HG02970 (cell line): ENCODE data around the gene MYO18B.

Experiments used
- ATAC-seq: cut with Tn5 transposase; IDR thresholded peaks from one replicate; pipeline ENCODE4 v1.9.1; 2021; ENCODE audit warnings: mild to moderate bottlenecking, moderate library complexity, moderate number of reproducible peaks; ENCODE audit not compliant: unreplicated experiment, low FRiP score

The MYO18B gene

DNA sequence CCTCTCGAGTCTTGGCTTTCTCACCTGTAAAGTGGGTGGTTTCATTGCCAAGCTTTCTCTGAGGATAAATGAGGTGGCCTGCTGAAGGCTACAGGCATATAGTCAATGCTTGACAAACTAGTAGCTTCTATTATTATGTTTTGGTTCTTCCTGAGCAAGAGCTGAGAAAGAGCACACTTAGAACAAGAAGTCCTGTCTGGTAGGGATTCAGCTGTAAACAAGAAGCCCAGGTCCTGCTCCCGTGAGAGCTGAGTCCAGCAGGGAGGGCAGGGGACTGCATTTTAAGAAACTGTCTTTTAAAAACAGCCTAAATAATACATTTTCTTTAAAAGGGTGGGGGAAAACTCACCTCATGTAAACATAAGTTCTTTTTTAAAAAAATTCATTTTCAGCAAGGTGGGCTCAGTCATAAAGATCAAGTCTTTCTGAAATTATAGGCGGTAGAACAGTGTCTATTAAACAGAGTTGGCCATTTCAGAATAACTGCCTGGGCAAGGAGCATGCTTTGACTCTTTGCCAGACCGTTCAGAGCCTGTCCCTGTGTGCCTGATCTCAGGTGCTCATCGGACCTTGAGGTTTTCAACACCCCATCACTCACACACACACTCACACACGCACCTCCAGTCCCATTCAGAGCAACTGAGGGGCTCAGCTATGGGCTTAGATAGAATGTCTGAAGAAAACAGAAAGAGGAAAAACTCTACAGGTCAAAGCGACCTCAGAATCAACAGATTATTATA lies 29.2 kb upstream of the MYO18B start:
- ATAC-seq = no peak

DNA sequence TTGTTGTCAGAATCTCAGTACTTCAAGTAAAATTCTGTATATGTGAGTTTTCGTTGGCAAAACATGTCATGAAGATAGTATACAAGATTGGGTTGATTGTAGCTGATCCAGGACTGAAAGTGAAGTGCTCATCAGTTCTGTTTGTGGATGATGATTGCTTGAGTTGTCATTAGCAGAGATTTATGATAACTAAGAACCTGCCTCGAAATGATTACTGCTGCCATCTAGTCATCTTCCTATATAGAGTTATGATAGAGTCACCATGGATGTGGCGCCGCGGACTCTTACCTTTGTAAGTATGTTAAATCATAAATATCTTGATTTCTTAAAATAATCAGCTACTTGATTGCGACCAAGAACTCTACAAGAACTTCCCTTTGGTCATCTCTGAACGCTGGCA lies 27.9 kb upstream of the MYO18B start:
- no peak for ATAC-seq

DNA sequence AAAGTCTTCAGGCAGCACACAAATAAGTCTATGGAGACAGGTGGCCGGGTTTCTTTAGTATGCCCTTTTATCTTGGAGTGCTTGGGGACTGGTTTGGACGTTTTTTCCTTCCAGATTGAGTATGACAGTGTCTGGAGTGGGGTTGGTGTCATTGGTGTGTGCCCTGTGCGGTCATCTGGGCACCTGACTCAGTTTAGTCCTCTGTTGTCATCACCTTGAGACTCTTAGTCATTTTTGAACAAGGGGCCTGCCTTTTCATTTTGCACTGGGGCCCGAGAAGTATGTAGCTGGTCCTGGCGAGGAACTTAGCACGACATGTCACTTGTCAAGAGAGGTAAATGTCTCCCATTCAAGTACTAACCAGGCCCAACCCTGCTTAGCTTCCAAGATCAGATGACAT lies 27.2 kb upstream of the MYO18B start:
- ATAC-seq = no peak

DNA sequence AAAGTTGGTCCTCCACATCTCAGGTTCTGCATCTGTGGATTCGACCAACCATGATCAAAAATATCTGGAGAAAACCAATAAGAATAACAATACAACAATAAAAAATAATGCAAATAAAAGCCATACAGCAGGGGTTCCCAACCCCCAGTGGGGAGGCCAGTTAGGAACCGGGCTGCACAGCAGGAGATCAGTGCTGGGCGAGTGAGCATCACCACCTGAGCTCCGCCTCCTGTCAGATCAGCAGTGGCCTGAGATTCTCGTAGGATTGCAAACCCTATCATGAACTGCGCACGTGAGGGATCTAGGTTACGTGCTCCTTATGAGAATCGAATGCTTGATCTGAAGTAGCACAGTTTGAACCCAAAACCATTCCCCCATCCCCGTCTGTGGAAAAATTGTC lies 25.4 kb upstream of the MYO18B start:
- no peak for ATAC-seq

DNA sequence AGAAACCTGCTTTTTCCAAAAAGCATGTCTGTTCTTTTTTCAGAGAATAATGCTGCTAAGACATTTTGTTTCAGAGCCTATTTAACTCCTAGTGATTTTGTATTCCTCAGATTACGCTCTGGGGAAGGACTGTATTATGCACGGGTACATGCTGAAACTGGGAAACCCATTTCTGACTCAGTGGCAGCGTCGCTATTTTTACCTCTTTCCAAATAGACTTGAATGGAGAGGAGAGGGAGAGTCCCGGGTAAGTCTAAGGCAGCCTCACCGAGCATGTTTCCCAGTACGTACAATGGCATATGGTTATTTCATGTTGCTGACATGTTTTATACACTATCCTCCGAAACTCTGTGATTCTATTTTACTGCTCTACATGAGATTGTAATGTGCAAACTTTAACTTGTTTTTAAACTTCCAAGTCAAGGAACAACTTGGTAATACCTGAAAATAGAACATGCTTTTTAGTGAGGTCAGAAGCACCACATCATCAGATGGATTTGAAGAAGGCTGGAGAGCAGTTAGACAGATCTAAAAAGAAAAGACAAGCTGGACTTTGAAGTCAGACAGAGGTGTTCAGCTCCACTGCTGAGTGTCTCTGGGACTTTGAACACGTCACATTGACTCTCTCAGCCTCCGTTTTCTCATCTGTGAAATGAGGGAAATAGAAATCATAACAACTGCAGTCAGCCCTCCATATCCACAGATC lies 23.7 kb upstream of the MYO18B start:
- no peak for ATAC-seq

DNA sequence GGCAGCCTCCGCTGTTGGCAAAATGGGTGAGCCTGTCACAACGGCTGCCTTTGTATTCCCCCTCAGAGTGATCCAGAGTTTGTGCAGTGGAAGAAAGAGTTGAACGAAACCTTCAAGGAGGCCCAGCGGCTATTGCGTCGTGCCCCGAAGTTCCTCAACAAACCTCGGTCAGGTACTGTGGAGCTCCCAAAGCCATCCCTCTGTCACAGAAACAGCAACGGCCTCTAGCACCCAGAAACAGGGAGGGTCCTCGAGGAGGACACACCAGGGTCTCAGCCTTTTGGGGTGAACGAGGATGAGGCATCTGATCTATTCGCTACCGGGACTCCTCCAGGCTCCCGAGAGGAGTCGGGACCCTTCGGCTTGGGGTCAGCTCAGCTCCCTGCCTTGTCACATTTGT lies 19.8 kb upstream of the MYO18B start:
- no peak for ATAC-seq

DNA sequence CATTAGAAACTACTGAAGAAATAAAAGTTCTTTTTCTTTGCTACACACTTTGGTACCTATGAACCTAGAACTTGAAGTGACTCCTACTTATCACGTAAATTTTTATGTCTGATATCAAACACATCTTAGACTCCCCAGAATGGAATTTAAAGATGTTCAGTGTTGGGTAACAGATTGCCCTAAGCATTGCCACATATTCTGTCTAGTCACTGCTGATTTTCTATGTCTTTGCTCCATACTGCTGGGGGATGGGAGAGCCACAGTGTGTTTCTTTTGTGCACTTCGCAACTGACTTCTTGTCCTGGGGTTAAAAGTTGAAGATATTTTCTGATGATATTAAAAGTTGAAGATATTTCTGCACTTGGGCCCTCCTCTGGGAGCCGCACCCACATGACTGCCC lies 19.4 kb upstream of the MYO18B start:
- no peak for ATAC-seq

DNA sequence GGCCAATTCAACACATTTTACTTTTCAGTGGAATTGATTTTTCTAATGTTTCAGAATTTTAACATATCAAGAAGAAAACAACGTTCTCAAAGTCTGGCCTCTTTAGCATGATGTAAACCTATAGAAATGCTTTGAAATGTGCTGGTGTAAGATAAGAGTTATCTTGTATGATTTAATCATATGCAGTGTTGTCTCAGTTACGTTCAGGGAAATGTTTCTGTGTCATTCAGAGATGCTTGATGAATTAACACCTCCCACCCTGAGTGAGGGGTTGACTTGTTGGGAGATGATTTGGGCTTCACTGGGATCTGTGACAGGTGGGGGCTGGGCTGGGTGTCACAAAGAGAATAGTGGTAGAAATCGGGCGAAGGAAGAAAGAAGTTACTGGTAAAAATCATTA lies 15.7 kb upstream of the MYO18B start:
- ATAC-seq = no peak

DNA sequence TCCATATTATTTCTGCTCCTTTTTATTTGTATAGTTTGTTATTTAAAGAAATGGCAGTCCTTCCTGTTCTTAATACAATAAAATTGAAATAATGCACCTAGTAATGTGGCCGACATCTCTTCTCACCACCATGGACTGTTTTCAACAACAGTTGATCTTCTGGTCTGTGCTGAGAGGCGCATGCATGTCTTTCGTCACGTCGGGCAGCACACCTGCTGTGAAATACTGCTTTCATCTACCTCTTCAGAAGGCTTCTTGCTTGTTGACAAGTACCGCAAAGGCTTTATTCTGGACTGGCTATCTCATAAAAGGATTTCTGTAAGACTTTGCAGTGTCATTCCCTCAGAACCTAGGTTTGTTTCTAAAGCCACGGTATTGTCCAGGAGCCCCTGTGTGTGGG lies 13.9 kb upstream of the MYO18B start:
- ATAC-seq = no peak

DNA sequence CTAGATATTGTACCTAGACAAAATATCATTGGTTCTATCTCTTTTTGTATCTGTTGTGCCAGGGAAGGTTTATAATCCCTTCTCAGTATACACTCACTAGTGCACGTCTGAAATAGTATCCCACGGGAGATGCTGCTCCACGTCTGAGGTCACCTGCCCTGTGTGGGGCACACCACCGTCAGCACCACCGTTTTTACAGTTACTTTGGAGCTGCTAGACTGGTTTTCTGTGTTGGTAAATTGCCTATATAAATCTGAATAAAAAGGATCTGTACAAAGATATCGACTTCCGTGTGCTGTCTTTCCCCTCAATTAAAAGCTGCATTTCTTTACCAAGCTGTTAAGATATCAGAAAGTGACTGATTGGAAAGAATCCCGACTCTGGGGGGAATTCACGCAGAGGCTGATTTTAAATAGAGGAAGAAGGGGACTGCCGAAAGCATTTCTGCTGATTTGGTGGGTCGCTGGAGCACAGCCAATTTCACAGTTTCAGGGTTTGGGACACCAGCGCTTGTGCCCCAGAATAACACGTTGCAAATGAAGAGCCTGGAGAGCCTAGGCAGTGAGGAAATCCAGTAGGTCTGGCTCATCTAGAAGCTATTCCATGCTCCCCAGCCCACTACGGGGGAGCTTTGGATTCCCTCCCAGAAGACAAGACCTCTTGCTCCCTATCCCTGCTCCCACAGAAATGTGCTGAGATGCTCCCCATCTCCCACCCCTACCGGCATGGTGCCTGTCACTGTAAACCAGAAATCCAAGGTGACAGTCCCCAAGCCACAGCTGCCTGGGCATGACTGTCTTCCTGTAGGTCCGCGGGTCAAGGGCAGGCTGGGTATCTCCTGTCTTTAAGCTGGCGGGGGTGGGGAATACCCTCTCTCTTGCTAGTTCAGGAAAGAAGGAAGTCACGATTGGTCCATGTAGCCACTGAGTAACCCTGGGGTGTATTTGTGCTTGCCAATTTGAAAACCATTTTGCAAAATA lies 12.7 kb upstream of the MYO18B start:
- no peak for ATAC-seq

DNA sequence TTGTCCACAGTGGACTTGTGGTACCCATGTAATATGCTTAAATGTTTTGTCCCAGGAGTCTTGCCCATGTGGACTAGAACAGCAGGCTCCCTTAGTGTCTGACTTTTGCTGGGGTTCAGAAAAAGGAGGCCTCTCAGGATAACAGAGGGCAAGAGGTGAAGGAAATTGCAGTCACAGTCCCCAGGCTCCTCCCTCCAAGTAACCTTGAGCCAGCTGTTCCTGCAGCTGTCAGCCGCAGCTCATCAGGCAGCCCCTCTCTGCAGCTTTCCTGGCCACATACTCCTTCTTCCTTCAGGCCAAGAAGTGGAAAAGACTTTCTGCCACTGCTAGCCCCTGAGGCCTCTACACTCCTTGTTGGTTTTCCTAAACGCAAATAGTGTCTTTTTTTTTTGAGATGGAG lies 6.3 kb upstream of the MYO18B start:
- no peak for ATAC-seq

DNA sequence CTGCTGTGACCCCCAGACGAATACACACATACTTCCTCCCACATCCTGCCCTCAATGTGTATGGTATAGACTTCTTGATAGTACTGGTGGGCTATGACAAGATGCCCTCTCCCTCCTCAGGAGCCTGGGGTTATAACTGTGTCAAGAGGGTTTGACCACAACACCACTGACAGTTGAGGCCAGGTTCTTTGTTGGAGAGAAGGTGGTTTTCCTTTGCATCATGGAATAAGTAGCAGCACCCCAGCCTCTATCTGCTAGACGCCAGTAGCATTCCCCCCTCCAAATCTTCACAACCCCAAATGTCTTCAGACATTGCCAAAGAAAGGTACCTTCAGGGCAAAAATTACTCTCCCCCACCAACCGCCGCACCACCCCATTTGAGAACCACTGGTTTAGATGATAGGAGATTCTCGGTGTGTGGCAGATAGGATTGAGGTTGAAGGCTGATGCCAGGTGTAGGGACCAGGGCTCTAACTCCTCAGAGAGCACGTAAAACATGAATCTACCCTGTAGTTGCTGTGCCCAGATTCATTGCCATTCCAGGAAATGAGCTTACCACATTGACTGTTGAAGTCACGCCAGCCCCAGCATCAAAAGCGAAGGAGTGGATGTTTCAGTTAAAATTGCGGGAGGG lies 5.5 kb upstream of the MYO18B start:
- no peak for ATAC-seq

DNA sequence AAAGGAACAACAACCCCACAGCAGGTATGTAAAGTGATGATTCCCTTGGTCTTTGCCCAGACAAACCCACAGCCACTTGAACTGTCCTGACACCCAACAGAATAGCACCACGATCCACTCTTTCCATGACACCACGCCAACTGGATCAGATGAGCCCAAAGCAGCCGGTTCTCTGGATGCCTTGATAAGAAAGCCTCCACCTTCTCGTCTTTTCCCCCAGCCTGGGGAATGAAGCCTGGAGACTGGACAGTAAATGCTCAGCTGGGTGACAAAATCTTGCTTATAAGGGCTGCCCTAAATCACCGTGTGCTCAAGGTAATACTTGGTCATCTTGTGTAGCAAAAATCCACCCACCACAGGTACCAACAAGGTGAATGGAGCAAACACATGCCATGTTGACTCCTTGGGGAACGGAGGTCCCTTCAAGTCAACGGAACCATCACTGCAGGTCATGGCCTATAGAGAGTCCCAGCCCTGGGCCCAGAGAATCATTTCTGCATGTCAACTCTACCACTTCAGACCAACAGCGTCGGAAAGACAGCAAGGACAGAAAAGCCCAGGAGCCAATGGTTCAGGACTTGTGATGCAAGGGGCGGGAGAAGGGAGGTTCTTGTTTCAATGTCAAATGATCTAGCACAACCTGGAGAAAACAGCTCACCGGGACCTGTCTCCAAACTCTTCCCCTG lies 2.2 kb upstream of the MYO18B start:
- ATAC-seq = no peak

DNA sequence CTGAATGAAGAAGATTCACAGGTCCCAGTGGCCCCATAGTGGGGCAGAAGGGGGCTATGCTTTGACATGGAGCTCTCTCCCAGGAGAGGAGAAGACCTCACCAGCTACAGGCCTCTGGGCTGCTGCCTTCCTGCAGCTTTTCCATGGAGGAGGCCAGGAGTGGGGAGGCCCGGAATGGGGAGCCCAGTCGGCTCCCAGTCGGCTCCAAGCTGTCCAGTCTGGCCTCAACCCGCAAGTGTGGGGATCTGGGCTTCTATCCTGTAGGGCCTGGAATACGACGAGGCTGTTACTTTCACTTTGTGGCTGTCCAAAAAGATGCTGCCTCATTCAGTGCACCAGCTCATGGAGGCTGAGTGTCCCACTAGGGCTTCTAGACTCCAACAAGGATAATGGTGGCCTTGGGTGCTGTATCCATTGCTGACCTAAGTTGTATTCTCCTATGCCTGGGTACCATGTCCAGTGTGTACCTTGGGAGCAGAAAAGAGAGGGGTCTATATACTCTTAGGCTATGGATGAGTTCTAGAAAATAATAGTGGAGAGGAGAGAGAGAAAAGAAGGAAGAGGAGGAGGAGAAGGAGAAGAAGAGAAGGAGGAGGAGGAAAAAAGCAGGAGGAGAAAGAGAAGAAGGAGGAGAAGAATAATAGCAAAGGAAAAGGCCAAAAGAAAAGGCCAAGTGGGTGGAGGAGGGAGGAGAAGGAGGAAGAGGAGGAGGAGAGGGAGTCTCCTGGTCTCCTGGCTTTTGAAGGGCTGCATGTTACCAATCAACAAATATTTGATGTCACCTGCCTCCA lies 1.1 kb downstream of the MYO18B start:
- no peak for ATAC-seq

DNA sequence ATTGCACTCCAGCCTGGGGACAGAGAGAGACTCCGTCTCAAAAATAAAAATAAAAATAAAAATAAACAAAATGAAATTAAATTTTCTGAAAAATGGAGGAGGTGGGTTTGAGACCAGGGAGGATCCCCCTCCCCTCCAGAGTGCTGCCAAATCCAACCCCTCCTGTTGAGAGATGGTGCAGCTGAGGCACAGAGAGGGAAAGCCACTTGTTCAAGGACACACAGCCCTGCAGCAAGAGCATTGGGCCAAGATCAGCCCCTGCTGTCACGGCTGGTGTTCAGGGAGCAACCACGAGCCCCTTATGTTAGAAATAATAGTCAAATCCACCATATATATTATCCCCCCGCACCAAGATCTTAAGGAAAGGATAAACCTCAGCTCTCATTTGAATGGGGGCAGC lies 2.7 kb downstream of the MYO18B start:
- no peak for ATAC-seq

DNA sequence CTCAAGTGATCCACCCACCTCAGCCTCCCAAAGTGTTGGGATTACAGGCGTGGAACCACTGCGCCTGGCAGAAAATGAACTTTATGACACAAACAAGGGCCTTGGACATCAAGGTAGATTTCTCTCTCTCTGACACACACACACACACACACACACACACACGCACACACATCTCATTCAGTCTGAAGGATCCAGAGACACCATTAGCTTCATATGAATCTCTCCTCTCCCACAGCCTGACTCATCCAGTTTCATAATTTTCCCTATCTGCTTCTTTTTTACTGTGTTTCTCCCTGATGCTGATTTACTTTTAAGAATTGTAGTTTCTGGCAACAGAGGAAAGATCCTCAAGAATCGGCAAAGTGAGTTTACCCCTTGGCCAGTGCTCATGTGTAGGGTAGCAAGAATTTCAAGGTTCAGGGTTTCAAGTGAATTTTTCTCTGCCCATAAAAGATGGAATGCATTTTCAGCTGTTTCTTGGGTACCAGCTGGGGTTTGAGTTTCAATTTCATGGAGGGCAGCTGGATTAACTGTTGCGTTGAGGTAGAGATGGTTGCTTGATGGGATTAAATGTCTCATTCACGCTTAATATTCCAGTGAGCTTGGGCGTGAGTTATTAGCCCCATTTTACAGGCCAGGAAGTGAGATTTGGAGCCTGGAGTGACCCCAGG lies 3.5 kb downstream of the MYO18B start:
- no peak for ATAC-seq

DNA sequence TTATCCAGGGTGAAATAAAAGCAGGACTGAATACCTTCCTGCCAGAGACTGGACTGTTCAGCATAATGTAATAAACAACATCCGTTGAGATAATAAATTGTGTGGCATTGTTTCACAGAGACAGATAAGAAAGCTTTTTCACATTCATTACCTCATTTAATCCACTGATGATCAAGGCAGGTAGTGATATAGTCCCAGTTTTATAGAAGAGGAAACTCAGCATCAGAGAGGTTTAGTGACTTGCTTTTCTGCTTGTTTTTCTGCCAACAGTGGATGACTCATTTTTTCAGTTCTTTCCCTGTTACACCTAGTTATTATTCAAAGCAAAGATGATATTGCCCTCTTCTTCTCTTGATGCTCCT lies 4.0 kb downstream of the MYO18B start:
- ATAC-seq = no peak

DNA sequence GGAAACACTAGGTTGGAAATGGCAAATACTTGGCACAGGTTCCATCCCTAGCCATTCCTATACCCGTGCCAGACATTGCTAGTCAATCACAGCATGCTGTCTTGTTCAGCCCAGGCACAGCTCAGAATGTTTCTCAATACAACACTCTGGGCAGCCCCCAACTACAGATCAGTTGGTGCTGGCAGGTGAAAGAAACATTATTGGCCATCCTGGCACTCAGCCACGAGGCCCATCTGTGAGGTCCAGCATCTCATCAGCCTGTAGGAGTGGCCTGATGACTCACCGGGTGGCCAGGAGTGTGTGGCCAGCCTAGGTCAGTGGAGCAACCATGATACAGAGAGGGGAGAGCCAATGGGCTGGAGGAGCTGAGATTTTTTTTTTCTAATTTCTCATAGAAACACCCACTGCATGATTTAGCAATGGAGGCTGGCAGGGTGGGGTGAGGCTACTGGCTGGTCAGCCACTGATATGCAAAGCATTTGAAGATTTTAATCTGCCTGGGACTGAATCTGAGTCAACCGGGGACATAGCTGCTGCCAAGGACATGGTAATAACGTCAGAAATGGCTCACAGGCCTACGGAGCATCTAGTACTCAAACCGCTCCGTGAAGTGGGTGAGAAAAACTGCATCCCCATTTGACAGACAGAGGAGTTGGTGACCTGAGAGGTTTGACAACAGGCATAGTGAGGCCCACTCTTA lies 5.4 kb downstream of the MYO18B start:
- ATAC-seq = no peak
